Tracheal epithelial cell (primary cell): Measurements from ENCODE around the gene NOG. TPM values are rescaled to one million over a fixed set of nuclear protein-coding genes. Genes with fewer than 3 reads are reported as not detected.

Source experiments
- total RNA-seq: library from RNA; depleted of rRNA; stranded (reverse); fragments of >200 nt; gene quantifications from 2 replicates; pipeline ENCODE4 v1.2.1, GENCODE V29; 2014

Gene NOG
- total RNA-seq = 0.21 and 10.4 TPM in 2 replicates

DNA sequence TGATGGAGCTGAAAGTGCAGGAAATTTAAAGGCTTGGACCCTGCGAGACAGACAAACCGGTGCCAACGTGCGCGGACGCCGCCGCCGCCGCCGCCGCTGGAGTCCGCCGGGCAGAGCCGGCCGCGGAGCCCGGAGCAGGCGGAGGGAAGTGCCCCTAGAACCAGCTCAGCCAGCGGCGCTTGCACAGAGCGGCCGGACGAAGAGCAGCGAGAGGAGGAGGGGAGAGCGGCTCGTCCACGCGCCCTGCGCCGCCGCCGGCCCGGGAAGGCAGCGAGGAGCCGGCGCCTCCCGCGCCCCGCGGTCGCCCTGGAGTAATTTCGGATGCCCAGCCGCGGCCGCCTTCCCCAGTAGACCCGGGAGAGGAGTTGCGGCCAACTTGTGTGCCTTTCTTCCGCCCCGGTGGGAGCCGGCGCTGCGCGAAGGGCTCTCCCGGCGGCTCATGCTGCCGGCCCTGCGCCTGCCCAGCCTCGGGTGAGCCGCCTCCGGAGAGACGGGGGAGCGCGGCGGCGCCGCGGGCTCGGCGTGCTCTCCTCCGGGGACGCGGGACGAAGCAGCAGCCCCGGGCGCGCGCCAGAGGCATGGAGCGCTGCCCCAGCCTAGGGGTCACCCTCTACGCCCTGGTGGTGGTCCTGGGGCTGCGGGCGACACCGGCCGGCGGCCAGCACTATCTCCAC, at the start of gene NOG:
TSS of gene NOG (plus strand) at position 54 of the 674 bp plus-strand sequence. CDS start at position 579, 525 bp downstream.

Other genes with a start within 250 kb of the NOG start
- gene C17orf67, start 240.2 kb downstream of the NOG start, total RNA-seq = 0.64 and 0.96 TPM in 2 replicates
- 4.1 and 7.0 TPM in 2 replicates for gene DGKE, start 240.5 kb downstream of the NOG start, total RNA-seq